ENCODE results near the gene FANCC. TPM values are rescaled to one million over a fixed set of nuclear protein-coding genes. Genes with fewer than 3 reads are reported as not detected.

Gene FANCC
- total RNA-seq, 3 donors from 2014 or later (not counting 1 experiment from before 2014, with no cell fraction given), result 9.9 to 18.9 (median 12.8) TPM

DNA sequence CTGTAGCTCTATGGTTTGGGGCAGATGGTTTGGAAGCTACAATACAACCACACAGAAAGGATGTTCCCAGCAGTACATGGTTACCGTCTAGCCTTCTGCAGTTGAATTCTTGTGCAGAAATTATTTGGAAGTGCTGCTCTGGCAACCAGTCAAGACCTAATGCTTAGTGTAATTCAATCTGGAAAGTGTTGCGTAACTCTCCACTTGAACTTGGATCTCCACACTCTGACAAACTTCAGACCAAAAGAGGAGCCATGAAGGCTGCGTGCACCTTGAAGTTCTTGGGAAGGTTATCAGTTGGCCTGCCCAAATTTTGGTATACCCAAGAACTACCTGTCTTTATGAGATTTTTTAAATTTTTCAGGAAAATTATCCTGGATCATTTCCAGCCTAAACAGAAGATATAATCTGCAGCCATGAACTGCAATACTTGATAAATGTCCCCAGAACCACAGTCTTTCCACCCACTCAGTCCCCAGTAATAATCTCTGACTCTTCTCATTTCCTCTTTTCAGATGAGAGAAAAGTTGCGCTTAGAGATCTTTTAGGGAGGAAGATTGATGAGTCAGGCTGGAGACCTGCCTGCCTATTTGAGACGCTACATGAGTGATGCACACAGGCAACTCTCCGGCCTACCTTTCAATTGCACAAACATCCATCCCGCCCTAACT lies 159.9 kb downstream of the FANCC start:
- no peak for ATAC-seq
- Mint-ChIP-seq H3K36me3 (no peaks in the 10 kb centered on the region), H3K27me3 (ENCODE audit: low read depth in 2 of 2) (no peaks in the 10 kb centered on the region), H3K9me3 (no peaks in the 10 kb centered on the region), H3K4me3 (no peak overlapping the region), H3K27ac (no peak overlapping the region), H3K4me1 (peaks cover 5 to 7% of the 10 kb centered on the region in 2 donors)
- Histone ChIP-seq H3K27ac (ENCODE audit: low read length) (no peak overlapping the region), H3K36me3 (ENCODE audit: control insufficient read depth, insufficient read depth, low read length) (no peaks in the 10 kb centered on the region), H3K4me3 (ENCODE audit: low read length) (no peak overlapping the region), H3K27me3 (ENCODE audit: control insufficient read depth, insufficient read depth, low read length) (no peaks in the 10 kb centered on the region), H3K4me1 (ENCODE audit: control insufficient read depth, insufficient read depth, low read length) (no peaks in the 10 kb centered on the region), H3K9me3 (ENCODE audit: control insufficient read depth, insufficient read depth, low read length) (no peaks in the 10 kb centered on the region)
- intact Hi-C loops (cut with micrococcal nuclease), result no loop called here
- DNase-seq, result no peak
- no peak for TF ChIP-seq CTCF (IDR thresholded peaks at IDR 0.05)
- WGBS (ENCODE audit: insufficient coverage), result 91% methylated on average over 6 of the region's 7 CpGs

DNA sequence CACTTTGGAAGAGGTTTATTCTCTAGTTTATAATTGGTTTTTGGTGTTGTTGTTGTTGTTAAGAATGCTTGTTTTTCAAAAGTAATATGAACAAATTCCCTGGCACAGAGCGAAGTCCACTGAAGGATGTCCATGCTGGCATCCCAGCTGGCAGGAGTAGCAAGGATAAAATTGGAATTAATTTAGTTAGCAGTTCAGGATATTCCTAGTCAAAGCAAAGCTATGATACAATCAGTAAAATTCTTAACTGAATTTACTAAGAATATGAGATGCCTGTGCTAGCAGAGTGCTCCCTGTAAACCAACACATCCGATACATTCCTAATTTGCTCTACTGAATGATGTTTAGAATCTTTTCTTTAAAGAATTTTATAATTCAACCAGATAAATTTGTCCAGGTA lies 161.4 kb downstream of the FANCC start:
- H3K4me1 Mint-ChIP-seq, result peaks cover 5 to 7% of the 10 kb centered on the region in 2 donors
- DNase-seq, result no peak
- no peak for ATAC-seq
- 100% methylated on average over 1 of the region's 2 CpGs for WGBS (ENCODE audit: insufficient coverage)
- intact Hi-C loops (cut with micrococcal nuclease), result no loop called here
- H3K36me3 Mint-ChIP-seq, result no peaks in the 10 kb centered on the region
- Histone ChIP-seq H3K4me3 (ENCODE audit: low read length) (no peak overlapping the region), H3K4me1 (ENCODE audit: control insufficient read depth, insufficient read depth, low read length) (no peaks in the 10 kb centered on the region), H3K9me3 (ENCODE audit: control insufficient read depth, insufficient read depth, low read length) (no peaks in the 10 kb centered on the region), H3K27me3 (ENCODE audit: control insufficient read depth, insufficient read depth, low read length) (no peaks in the 10 kb centered on the region), H3K27ac (ENCODE audit: low read length) (no peak overlapping the region), H3K36me3 (ENCODE audit: control insufficient read depth, insufficient read depth, low read length) (no peaks in the 10 kb centered on the region)
- no peaks in the 10 kb centered on the region for H3K9me3 Mint-ChIP-seq
- TF ChIP-seq CTCF (IDR thresholded peaks at IDR 0.05), result no peak
- no peak overlapping the region for H3K4me3 Mint-ChIP-seq
- no peak overlapping the region for H3K27ac Mint-ChIP-seq
- no peaks in the 10 kb centered on the region for H3K27me3 Mint-ChIP-seq (ENCODE audit: low read depth in 2 of 2)

DNA sequence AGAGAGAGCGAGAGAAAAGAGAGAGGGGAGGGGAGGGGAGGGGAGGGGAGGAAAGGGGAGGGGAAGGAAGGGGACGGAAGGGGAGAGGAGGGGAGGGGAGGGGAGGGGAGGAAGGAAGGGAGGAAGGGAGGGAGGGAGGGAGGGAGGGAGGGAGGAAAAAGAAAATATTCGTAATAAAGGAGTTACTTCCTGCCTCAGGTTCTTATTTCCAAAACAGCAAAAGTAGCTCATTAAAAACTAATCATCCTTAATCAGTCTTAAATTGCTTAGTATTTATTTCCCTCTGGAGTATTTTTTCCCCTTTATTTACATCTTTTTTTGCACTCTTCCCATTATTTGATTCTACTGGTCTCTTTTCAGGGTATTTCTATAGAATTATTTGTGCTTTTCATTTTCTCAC lies 162.3 kb downstream of the FANCC start:
- H3K36me3 ChIP-seq (ENCODE audit: control insufficient read depth, insufficient read depth, low read length), result no peaks in the 10 kb centered on the region
- intact Hi-C loops (cut with micrococcal nuclease), result no loop called here
- Mint-ChIP-seq H3K36me3 (no peaks in the 10 kb centered on the region), H3K27me3 (ENCODE audit: low read depth in 2 of 2) (no peaks in the 10 kb centered on the region), H3K9me3 (no peaks in the 10 kb centered on the region), H3K27ac (peak overlapping the region in 1 of 2 donors; percentile 3), H3K4me3 (no peak overlapping the region), H3K4me1 (peaks cover 5 to 7% of the 10 kb centered on the region in 2 donors)
- no peaks in the 10 kb centered on the region for H3K9me3 ChIP-seq (ENCODE audit: control insufficient read depth, insufficient read depth, low read length)
- H3K27me3 ChIP-seq (ENCODE audit: control insufficient read depth, insufficient read depth, low read length), result no peaks in the 10 kb centered on the region
- DNase-seq (no peak), ATAC-seq (no peak)
- TF ChIP-seq CTCF (IDR thresholded peaks at IDR 0.05), result no peak
- H3K4me1 ChIP-seq (ENCODE audit: control insufficient read depth, insufficient read depth, low read length), result no peaks in the 10 kb centered on the region
- no peak overlapping the region for H3K4me3 ChIP-seq (ENCODE audit: low read length)
- no peak overlapping the region for H3K27ac ChIP-seq (ENCODE audit: low read length)
- WGBS (ENCODE audit: insufficient coverage), result no CpG with 5 or more reads among the region's 3 CpGs

DNA sequence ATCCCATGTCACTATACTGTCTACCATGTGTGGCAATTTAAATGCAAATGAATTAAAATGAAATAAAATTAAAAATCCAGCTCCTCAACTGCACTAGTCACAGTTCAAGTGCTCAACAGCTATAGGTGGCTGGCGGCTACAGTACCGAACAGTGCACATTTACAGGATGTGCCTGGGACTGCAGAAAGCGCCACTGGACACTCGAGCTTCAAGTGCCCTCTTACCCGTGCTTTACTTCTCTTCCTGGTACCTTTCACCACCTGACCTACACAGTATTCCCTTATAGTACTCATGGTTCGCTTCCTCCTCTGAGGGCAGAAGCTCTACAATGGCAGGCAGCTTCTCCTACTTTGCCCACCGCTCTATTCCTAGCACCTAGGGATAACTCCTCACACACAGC lies 166.6 kb downstream of the FANCC start:
- H3K27ac Mint-ChIP-seq, result no peak overlapping the region
- no peak overlapping the region for H3K4me3 ChIP-seq (ENCODE audit: low read length)
- H3K9me3 ChIP-seq (ENCODE audit: control insufficient read depth, insufficient read depth, low read length), result no peaks in the 10 kb centered on the region
- intact Hi-C loops (cut with micrococcal nuclease), result no loop called here
- DNase-seq (no peak), ATAC-seq (peak in 1 of 3 donors; percentile 7)
- H3K9me3 Mint-ChIP-seq, result no peaks in the 10 kb centered on the region
- no peaks in the 10 kb centered on the region for H3K36me3 Mint-ChIP-seq
- peaks cover 5 to 7% of the 10 kb centered on the region in 2 donors for H3K4me1 Mint-ChIP-seq
- no peak overlapping the region for H3K27ac ChIP-seq (ENCODE audit: low read length)
- no peak for TF ChIP-seq CTCF (IDR thresholded peaks at IDR 0.05)
- no peaks in the 10 kb centered on the region for H3K27me3 ChIP-seq (ENCODE audit: control insufficient read depth, insufficient read depth, low read length)
- no peak overlapping the region for H3K4me3 Mint-ChIP-seq
- H3K36me3 ChIP-seq (ENCODE audit: control insufficient read depth, insufficient read depth, low read length), result no peaks in the 10 kb centered on the region
- no peaks in the 10 kb centered on the region for H3K27me3 Mint-ChIP-seq (ENCODE audit: low read depth in 2 of 2)
- no peaks in the 10 kb centered on the region for H3K4me1 ChIP-seq (ENCODE audit: control insufficient read depth, insufficient read depth, low read length)
- 96% methylated on average over 6 of the region's 7 CpGs for WGBS (ENCODE audit: insufficient coverage)

Measured in natural killer cell (primary cell).